Measurements from ENCODE around the gene CBLB.

Gene CBLB

DNA sequence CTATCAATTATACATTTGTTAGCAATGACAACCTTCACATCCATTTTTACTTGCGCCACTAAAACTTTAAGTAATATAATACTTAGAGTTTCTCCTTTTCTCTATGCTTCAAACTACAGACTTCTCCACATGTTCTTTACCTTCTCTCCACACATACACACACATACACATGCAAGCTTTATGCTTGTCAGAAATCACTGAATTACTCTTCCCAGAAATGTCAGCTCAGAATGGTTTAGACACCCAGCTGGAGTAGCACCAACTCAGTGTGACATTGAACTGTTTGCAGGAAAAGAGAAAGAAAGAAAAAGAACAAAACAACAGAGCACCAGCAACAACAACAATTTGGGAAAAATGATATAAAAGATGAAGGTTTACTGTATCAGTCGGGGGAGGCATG lies 20.9 kb downstream of the CBLB start:
- H3K79me2 ChIP-seq (ENCODE audit: insufficient read depth, low read length) = no peaks in the 10 kb centered on the region
- TF ChIP-seq, protein P1, sequence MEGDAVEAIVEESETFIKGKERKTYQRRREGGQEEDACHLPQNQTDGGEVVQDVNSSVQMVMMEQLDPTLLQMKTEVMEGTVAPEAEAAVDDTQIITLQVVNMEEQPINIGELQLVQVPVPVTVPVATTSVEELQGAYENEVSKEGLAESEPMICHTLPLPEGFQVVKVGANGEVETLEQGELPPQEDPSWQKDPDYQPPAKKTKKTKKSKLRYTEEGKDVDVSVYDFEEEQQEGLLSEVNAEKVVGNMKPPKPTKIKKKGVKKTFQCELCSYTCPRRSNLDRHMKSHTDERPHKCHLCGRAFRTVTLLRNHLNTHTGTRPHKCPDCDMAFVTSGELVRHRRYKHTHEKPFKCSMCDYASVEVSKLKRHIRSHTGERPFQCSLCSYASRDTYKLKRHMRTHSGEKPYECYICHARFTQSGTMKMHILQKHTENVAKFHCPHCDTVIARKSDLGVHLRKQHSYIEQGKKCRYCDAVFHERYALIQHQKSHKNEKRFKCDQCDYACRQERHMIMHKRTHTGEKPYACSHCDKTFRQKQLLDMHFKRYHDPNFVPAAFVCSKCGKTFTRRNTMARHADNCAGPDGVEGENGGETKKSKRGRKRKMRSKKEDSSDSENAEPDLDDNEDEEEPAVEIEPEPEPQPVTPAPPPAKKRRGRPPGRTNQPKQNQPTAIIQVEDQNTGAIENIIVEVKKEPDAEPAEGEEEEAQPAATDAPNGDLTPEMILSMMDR (conservative IDR thresholded peaks at IDR 0.05; ENCODE audit: low read length) = no peak
- no peak for TF ChIP-seq EZH2phosphoT487 (IDR thresholded peaks at IDR 0.05; ENCODE audit: borderline replicate concordance)
- no peak overlapping the region for H2AFZ ChIP-seq (ENCODE audit: low read length)

DNA sequence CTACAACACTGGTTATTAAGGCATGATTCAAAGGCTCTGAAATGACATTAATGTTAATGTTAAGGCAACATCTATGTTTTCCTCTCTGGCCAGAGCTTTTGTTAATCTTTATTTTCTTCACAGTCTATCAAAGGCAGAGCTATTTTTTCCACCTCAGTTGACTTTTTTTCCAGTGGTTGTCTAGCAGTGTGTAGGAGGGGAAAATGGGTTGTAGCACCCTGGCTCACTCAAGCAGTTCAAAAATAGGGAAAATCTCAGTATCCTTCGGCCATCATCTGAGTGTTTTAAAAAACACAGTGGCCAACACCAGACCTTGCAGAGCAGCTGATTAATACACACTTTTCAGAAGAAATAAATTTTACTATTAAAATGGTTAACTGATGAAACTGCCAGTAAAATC lies 21.4 kb downstream of the CBLB start:
- Histone ChIP-seq H3K4me2 (ENCODE audit: low read depth, low read length, poor library complexity, severe bottlenecking) (no peak overlapping the region), H2AFZ (ENCODE audit: low read length) (no peak overlapping the region), H3K9me2 (replicated peaks; ENCODE audit: low read depth, low read length) (no peaks in the 10 kb centered on the region), H3K4me3 (ENCODE audit: low read length, poor library complexity, severe bottlenecking) (no peak overlapping the region), H3F3A (ENCODE audit: low read depth) (no peaks in the 10 kb centered on the region), H3K4me1 (ENCODE audit: insufficient read depth, low read length, poor library complexity, severe bottlenecking) (peaks cover 5% of the 10 kb centered on the region), H4K20me1 (ENCODE audit: insufficient read depth, low read length, poor library complexity, severe bottlenecking) (no peaks in the 10 kb centered on the region), H3K79me2 (ENCODE audit: insufficient read depth, low read length) (no peaks in the 10 kb centered on the region), H3K9me3 (ENCODE audit: insufficient read depth, low read depth, low read length) (no peaks in the 10 kb centered on the region), H3K27me3 (ENCODE audit: insufficient read depth, low read length, poor library complexity, severe bottlenecking) (no peaks in the 10 kb centered on the region), H3K36me3 (ENCODE audit: insufficient read depth, low read length) (peaks cover 7% of the 10 kb centered on the region; the same call in 1 of the 2 replicates), H3K9ac (ENCODE audit: low read depth, low read length, poor library complexity, severe bottlenecking) (no peak overlapping the region)
- TF ChIP-seq, protein P1 (conservative IDR thresholded peaks at IDR 0.05; ENCODE audit: low read length) = no peak
- TF ChIP-seq EZH2phosphoT487 (IDR thresholded peaks at IDR 0.05; ENCODE audit: borderline replicate concordance) = no peak

More for the DNA sequence above, 20.9 kb downstream of the CBLB start:
- H3K4me3 ChIP-seq (ENCODE audit: low read length, poor library complexity, severe bottlenecking) = no peak overlapping the region
- H3K36me3 ChIP-seq (ENCODE audit: insufficient read depth, low read length) = peaks cover 8% of the 10 kb centered on the region; the same call in 1 of the 2 replicates
- no peaks in the 10 kb centered on the region for H3K9me2 ChIP-seq (replicated peaks; ENCODE audit: low read depth, low read length)
- no peaks in the 10 kb centered on the region for H4K20me1 ChIP-seq (ENCODE audit: insufficient read depth, low read length, poor library complexity, severe bottlenecking)
- H3K4me1 ChIP-seq (ENCODE audit: insufficient read depth, low read length, poor library complexity, severe bottlenecking) = peaks cover 5% of the 10 kb centered on the region
- no peaks in the 10 kb centered on the region for H3K9me3 ChIP-seq (ENCODE audit: insufficient read depth, low read depth, low read length)
- H3K4me2 ChIP-seq (ENCODE audit: low read depth, low read length, poor library complexity, severe bottlenecking) = no peak overlapping the region
- H3F3A ChIP-seq (ENCODE audit: low read depth) = no peaks in the 10 kb centered on the region
- no peak overlapping the region for H3K9ac ChIP-seq (ENCODE audit: low read depth, low read length, poor library complexity, severe bottlenecking)
- H3K27me3 ChIP-seq (ENCODE audit: insufficient read depth, low read length, poor library complexity, severe bottlenecking) = no peaks in the 10 kb centered on the region

- no peak overlapping the region for H3K9ac ChIP-seq (ENCODE audit: low read depth, low read length, poor library complexity, severe bottlenecking)
- H3K4me3 ChIP-seq (ENCODE audit: low read length, poor library complexity, severe bottlenecking) = no peak overlapping the region
- TF ChIP-seq EZH2phosphoT487 (IDR thresholded peaks at IDR 0.05; ENCODE audit: borderline replicate concordance) = no peak
- TF ChIP-seq, protein P1 (conservative IDR thresholded peaks at IDR 0.05; ENCODE audit: low read length) = no peak
- no peaks in the 10 kb centered on the region for H3F3A ChIP-seq (ENCODE audit: low read depth)
- H3K9me2 ChIP-seq (replicated peaks; ENCODE audit: low read depth, low read length) = no peaks in the 10 kb centered on the region
- H3K4me1 ChIP-seq (ENCODE audit: insufficient read depth, low read length, poor library complexity, severe bottlenecking) = peaks cover 5% of the 10 kb centered on the region
- H3K27me3 ChIP-seq (ENCODE audit: insufficient read depth, low read length, poor library complexity, severe bottlenecking) = no peaks in the 10 kb centered on the region
- no peak overlapping the region for H2AFZ ChIP-seq (ENCODE audit: low read length)
- H3K9me3 ChIP-seq (ENCODE audit: insufficient read depth, low read depth, low read length) = no peaks in the 10 kb centered on the region
- H3K79me2 ChIP-seq (ENCODE audit: insufficient read depth, low read length) = no peaks in the 10 kb centered on the region
- no peaks in the 10 kb centered on the region for H4K20me1 ChIP-seq (ENCODE audit: insufficient read depth, low read length, poor library complexity, severe bottlenecking)
- no peak overlapping the region for H3K4me2 ChIP-seq (ENCODE audit: low read depth, low read length, poor library complexity, severe bottlenecking)
- H3K36me3 ChIP-seq (ENCODE audit: insufficient read depth, low read length) = peaks cover 7% of the 10 kb centered on the region; the same call in 1 of the 2 replicates
Observed at GRCh38 chr3:105846809-105847208, 22.0 kb downstream of the CBLB start.
